ENCODE data around the gene TNFAIP8. TPM values are rescaled to one million over a fixed set of nuclear protein-coding genes. Genes with fewer than 3 reads are reported as not detected.

TNFAIP8 gene
- total and polyA plus RNA-seq, 11 donors: 3.6 to 30.8 (median 12.6) TPM

- Histone ChIP-seq H3K4me3 (no peak overlapping the region), H3K36me3 (no peaks in the 10 kb centered on the region), H3K27ac (no peak overlapping the region), H3K9me3 (no peaks in the 10 kb centered on the region), H3K27me3 (no peaks in the 10 kb centered on the region), H3K4me1 (peaks cover 0 to 44% (median 0%) of the 10 kb centered on the region in 12 donors)
- ATAC-seq (no peak), DNase-seq (no peak)
- 95 to 100% (median 99%) methylated on average over 1 of the region's 1 CpG for WGBS, 4 donors
- intact Hi-C loops (cut with DNase I): no loop called here
- TF ChIP-seq CTCF (IDR thresholded peaks at IDR 0.05): no peak
- TF ChIP-seq POLR2A (IDR thresholded peaks at IDR 0.05): no peak
Measured at GRCh38 chr5:119377066-119377465, 21.2 kb downstream of the TNFAIP8 start.

- WGBS, 4 donors: 84 to 93% (median 92%) methylated on average over 3 of the region's 3 CpGs
- ATAC-seq: no peak
- no peaks in the 10 kb centered on the region for H3K27me3 ChIP-seq
- peaks cover 0 to 56% (median 0%) of the 10 kb centered on the region in 12 donors for H3K4me1 ChIP-seq
- H3K4me3 ChIP-seq: no peak overlapping the region
- DNase-seq: no peak
- H3K27ac ChIP-seq: no peak overlapping the region
- no peaks in the 10 kb centered on the region for H3K36me3 ChIP-seq
- intact Hi-C loops (cut with DNase I): no loop called here
- H3K9me3 ChIP-seq: no peaks in the 10 kb centered on the region
- TF ChIP-seq POLR2A (IDR thresholded peaks at IDR 0.05) (no peak), CTCF (IDR thresholded peaks at IDR 0.05) (no peak)
Measured at GRCh38 chr5:119378075-119378700, 22.4 kb downstream of the TNFAIP8 start.

GRCh38 chr5:119379096-119379495 lies 23.3 kb downstream of the TNFAIP8 start:
- TF ChIP-seq CTCF (IDR thresholded peaks at IDR 0.05): no peak
- no peak for TF ChIP-seq POLR2A (IDR thresholded peaks at IDR 0.05)
- no peaks in the 10 kb centered on the region for H3K36me3 ChIP-seq
- H3K4me3 ChIP-seq: no peak overlapping the region
- intact Hi-C loops (cut with DNase I): no loop called here
- no peaks in the 10 kb centered on the region for H3K27me3 ChIP-seq
- H3K4me1 ChIP-seq: peaks cover 0 to 65% (median 0%) of the 10 kb centered on the region in 12 donors
- no peaks in the 10 kb centered on the region for H3K9me3 ChIP-seq
- H3K27ac ChIP-seq: no peak overlapping the region
- WGBS, 4 donors: 89 to 100% (median 92%) methylated on average over 2 of the region's 2 CpGs
- DNase-seq: no peak
- ATAC-seq: no peak

- peaks cover 0 to 69% (median 0%) of the 10 kb centered on the region in 12 donors for H3K4me1 ChIP-seq
- 76 to 97% (median 95%) methylated on average over 2 of the region's 2 CpGs for WGBS, 4 donors
Measured at GRCh38 chr5:119379942-119380547, 24.2 kb downstream of the TNFAIP8 start.

More at GRCh38 chr5:119379942-119380547, 24.2 kb downstream of the TNFAIP8 start:
- H3K27ac ChIP-seq: no peak overlapping the region
- no peaks in the 10 kb centered on the region for H3K9me3 ChIP-seq
- no peaks in the 10 kb centered on the region for H3K36me3 ChIP-seq
- intact Hi-C loops (cut with DNase I): no loop called here
- TF ChIP-seq CTCF (IDR thresholded peaks at IDR 0.05) (no peak), POLR2A (IDR thresholded peaks at IDR 0.05) (no peak)
- no peak for ATAC-seq
- no peak overlapping the region for H3K4me3 ChIP-seq
- H3K27me3 ChIP-seq: no peaks in the 10 kb centered on the region
- DNase-seq: no peak

All from heart left ventricle (tissue), 16 donors.